Upper lobe of left lung (tissue), 6 donors: ENCODE data around the gene IGSF21. TPM values are rescaled to one million over a fixed set of nuclear protein-coding genes. Genes with fewer than 3 reads are reported as not detected.

Experiments
- ATAC-seq, 2 donors: fragments of 200-7000 bp; cut with Tn5 transposase; one replicate each; pipeline ENCODE4 v1.9.1; 2022; ENCODE audit warnings: mild to moderate bottlenecking in 2 of 2, moderate library complexity in 2 of 2; ENCODE audit not compliant: low FRiP score in 2 of 2
- DNase-seq, 2 donors: peaks; one replicate each; pipeline ENCODE4 v3.0.0-alpha.2; 2019 to 2020
- H3K27ac ChIP-seq, 4 donors: fragments of 200-600 bp; sonication (generic); one replicate each; pipeline ENCODE4 v1.5.1; 2016 to 2019
- H3K27me3 ChIP-seq, 4 donors: fragments of 200-600 bp; sonication (generic); one replicate each; pipeline ENCODE4 v1.5.1; 2017 to 2019
- H3K36me3 ChIP-seq, 4 donors: fragments of 200-600 bp; sonication (generic); one replicate each; pipeline ENCODE4 v1.5.1; 2016 to 2019
- H3K4me1 ChIP-seq, 4 donors: fragments of 200-600 bp; sonication (generic); one replicate each; pipeline ENCODE4 v1.5.1; 2018 to 2019
- H3K4me3 ChIP-seq, 4 donors: fragments of 200-600 bp; sonication (generic); one replicate each; pipeline ENCODE4 v1.5.1; 2017 to 2019; ENCODE audit warnings: mild to moderate bottlenecking in 2 of 4, moderate library complexity in 1 of 4
- H3K9me3 ChIP-seq, 4 donors: fragments of 200-600 bp; sonication (generic); one replicate each; pipeline ENCODE4 v1.5.1; 2018 to 2019
- CTCF ChIP-seq, 6 experiments: fragments of 450-650 bp in 4 of 6; fragments of 200-600 bp in 2 of 6; sonication (generic) in 2 of 6; IDR thresholded peaks; one replicate each; pipeline ENCODE4 v1.5.1; 2016 to 2019; ENCODE audit warnings: antibody characterized with exemption in 6 of 6
- EP300 ChIP-seq, 4 donors: sonication (generic); formaldehyde crosslinking; IDR thresholded peaks; one replicate each; pipeline ENCODE4 v1.5.1; 2017; ENCODE audit warnings: antibody characterized with exemption in 4 of 4, control low read depth in 2 of 4
- POLR2A ChIP-seq, 4 donors: fragments of 450-650 bp; IDR thresholded peaks; one replicate each; pipeline ENCODE4 v1.5.1; 2016 to 2017; ENCODE audit warnings: antibody characterized with exemption in 4 of 4, mild to moderate bottlenecking in 2 of 4
- POLR2AphosphoS5 ChIP-seq, 2 donors: sonication (generic); formaldehyde crosslinking; IDR thresholded peaks; one replicate each; pipeline ENCODE4 v1.5.1; 2017; ENCODE audit warnings: antibody characterized with exemption in 2 of 2
- WGBS, 2 donors: methylation state at CpG; one replicate each; pipeline ENCODE4 v1.1.5; 2017 to 2018; 5-methylcytosine and 5-hydroxymethylcytosine counted together
- total RNA-seq, 6 donors: library from RNA; depleted of rRNA in 4 of 6; stranded (reverse); fragments of >200 nt in 4 of 6; gene quantifications; one replicate each; pipeline versions ENCODE4 v1.1.0 to v1.2.1, GENCODE V29; 2016 to 2021
- donor health status: DM: no; HTN: no; CAD: no; lungs with moderate emphysema.
- donor health status: DM: no; HTN: yes; CAD: no; lungs with severe emphysema.

IGSF21 gene
- total RNA-seq, 6 donors from 2014 or later: 1.1 to 2.9 (median 2.0) TPM; not detected in 1

- no peak overlapping the region for H3K27ac ChIP-seq
- 2 to 3% methylated on average over 13 to 38 of the region's 60 CpGs for WGBS, 2 donors
- peaks cover 0 to 45% (median 28%) of the 10 kb centered on the region in 4 donors for H3K27me3 ChIP-seq
- peaks cover 0 to 33% (median 15%) of the 10 kb centered on the region in 4 donors for H3K4me1 ChIP-seq
- DNase-seq (peak in 1 of 2 donors; percentile 83), ATAC-seq (peak in 1 of 2 donors; percentile 44)
- TF ChIP-seq POLR2A (IDR thresholded peaks at IDR 0.05) (no peak), CTCF (IDR thresholded peaks at IDR 0.05) (peak in 1 of 6 experiments; percentile 20)
- no peaks in the 10 kb centered on the region for H3K9me3 ChIP-seq
- H3K4me3 ChIP-seq: peak overlapping the region in 3 of 4 donors; percentile 0 to 23 (median 1)
- H3K36me3 ChIP-seq: no peaks in the 10 kb centered on the region
Measured at GRCh38 chr1:18109756-18110597, 2.4 kb downstream of the IGSF21 start.

GRCh38 chr1:18110598-18110939 lies 3.0 kb downstream of the IGSF21 start:
- ATAC-seq (no peak), DNase-seq (no peak)
- no peaks in the 10 kb centered on the region for H3K36me3 ChIP-seq
- H3K27ac ChIP-seq: no peak overlapping the region
- H3K9me3 ChIP-seq: no peaks in the 10 kb centered on the region
- WGBS, 2 donors: 2 to 3% methylated on average over 7 to 17 of the region's 17 CpGs
- peaks cover 0 to 33% (median 15%) of the 10 kb centered on the region in 4 donors for H3K4me1 ChIP-seq
- H3K27me3 ChIP-seq: peaks cover 0 to 45% (median 28%) of the 10 kb centered on the region in 4 donors
- no peak for TF ChIP-seq EP300 (IDR thresholded peaks at IDR 0.05)
- TF ChIP-seq CTCF (IDR thresholded peaks at IDR 0.05): no peak
- TF ChIP-seq POLR2A (IDR thresholded peaks at IDR 0.05): no peak
- no peak for TF ChIP-seq POLR2AphosphoS5 (IDR thresholded peaks at IDR 0.05)
- peak overlapping the region in 3 of 4 donors; percentile 0 to 23 (median 1) for H3K4me3 ChIP-seq

- Histone ChIP-seq H3K27ac (no peak overlapping the region), H3K4me3 (peak overlapping the region in 2 of 4 donors; percentile 0 to 23), H3K36me3 (no peaks in the 10 kb centered on the region), H3K27me3 (peaks cover 0 to 45% (median 28%) of the 10 kb centered on the region in 4 donors), H3K9me3 (no peaks in the 10 kb centered on the region), H3K4me1 (peaks cover 0 to 33% (median 15%) of the 10 kb centered on the region in 4 donors)
- ATAC-seq (peak in 1 of 2 donors; percentile 12), DNase-seq (peak in 1 of 2 donors; percentile 84)
- TF ChIP-seq CTCF (IDR thresholded peaks at IDR 0.05): no peak
- TF ChIP-seq EP300 (IDR thresholded peaks at IDR 0.05): no peak
- no peak for TF ChIP-seq POLR2AphosphoS5 (IDR thresholded peaks at IDR 0.05)
- no peak for TF ChIP-seq POLR2A (IDR thresholded peaks at IDR 0.05)
- 4 to 5% methylated on average over 6 to 27 of the region's 30 CpGs for WGBS, 2 donors
Measured at GRCh38 chr1:18110968-18111367, 3.4 kb downstream of the IGSF21 start.

- 42 to 44% methylated on average over 11 to 12 of the region's 12 CpGs for WGBS, 2 donors
- no peaks in the 10 kb centered on the region for H3K36me3 ChIP-seq
- H3K27me3 ChIP-seq: peaks cover 0 to 45% (median 28%) of the 10 kb centered on the region in 4 donors
- no peak for DNase-seq
- TF ChIP-seq EP300 (IDR thresholded peaks at IDR 0.05) (no peak), POLR2A (IDR thresholded peaks at IDR 0.05) (no peak), POLR2AphosphoS5 (IDR thresholded peaks at IDR 0.05) (no peak), CTCF (IDR thresholded peaks at IDR 0.05) (no peak)
- ATAC-seq: no peak
- H3K4me3 ChIP-seq: no peak overlapping the region
- no peaks in the 10 kb centered on the region for H3K9me3 ChIP-seq
- peaks cover 0 to 33% (median 15%) of the 10 kb centered on the region in 4 donors for H3K4me1 ChIP-seq
- no peak overlapping the region for H3K27ac ChIP-seq
Measured at GRCh38 chr1:18111605-18112297, 4.2 kb downstream of the IGSF21 start.
